Measurements from ENCODE around the gene PAGR1.
A peak's percentile ranks its signal among the peaks of the same experiment; 100 is the strongest.

The PAGR1 gene

DNA sequence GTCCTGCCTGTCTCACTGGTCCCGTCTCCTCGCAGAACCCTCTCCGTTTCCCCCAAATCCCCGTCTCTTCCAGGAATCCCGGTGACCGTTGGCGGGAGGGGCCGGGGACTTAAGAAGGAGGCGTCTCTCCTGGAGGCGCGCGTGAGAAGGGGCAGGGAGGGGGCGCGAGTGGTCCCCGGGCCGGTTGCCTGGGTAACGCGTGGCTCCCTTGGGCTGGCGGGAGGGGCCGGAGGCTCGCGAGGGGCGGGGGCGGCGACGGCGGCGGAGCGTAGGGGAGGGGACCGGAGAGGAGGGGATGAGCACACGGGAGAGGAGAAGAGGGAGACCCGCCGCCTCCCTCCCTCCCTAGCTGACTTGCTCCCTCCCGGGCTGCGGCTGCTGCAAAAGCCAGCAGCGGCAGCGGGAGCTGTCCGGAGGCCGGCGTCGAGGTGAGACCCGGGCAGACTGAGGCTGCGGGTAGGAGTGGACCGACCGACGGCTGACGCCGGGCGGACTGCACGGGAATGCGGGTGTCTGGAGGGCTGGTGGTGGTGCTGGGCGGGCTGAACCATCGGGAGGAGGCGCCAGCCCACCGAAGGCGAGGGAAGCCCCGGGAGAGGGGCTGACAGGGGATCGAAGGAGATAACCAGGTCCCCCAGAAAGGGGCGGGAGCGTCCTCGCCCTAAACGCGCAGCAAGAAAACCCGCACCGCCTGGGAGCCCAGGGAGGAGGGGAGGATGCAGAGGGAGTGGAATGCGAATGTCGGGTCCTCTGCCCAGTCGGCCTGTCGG, 3.9 kb upstream of the PAGR1 start, which contains the start of gene PRRT2:
TSS of gene PRRT2 (plus strand) at position 298 of the 770 bp plus-strand sequence. CDS start 862 bp downstream, outside the sequence.
- peak within 1 kb of the TSS; percentile 95 to 98 for H3K27ac ChIP-seq
- DNase-seq (ENCODE audit: low spot score), result peak; percentile 87
- TF ChIP-seq, protein P1, sequence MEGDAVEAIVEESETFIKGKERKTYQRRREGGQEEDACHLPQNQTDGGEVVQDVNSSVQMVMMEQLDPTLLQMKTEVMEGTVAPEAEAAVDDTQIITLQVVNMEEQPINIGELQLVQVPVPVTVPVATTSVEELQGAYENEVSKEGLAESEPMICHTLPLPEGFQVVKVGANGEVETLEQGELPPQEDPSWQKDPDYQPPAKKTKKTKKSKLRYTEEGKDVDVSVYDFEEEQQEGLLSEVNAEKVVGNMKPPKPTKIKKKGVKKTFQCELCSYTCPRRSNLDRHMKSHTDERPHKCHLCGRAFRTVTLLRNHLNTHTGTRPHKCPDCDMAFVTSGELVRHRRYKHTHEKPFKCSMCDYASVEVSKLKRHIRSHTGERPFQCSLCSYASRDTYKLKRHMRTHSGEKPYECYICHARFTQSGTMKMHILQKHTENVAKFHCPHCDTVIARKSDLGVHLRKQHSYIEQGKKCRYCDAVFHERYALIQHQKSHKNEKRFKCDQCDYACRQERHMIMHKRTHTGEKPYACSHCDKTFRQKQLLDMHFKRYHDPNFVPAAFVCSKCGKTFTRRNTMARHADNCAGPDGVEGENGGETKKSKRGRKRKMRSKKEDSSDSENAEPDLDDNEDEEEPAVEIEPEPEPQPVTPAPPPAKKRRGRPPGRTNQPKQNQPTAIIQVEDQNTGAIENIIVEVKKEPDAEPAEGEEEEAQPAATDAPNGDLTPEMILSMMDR (IDR thresholded peaks at IDR 0.05), result no peak

DNA sequence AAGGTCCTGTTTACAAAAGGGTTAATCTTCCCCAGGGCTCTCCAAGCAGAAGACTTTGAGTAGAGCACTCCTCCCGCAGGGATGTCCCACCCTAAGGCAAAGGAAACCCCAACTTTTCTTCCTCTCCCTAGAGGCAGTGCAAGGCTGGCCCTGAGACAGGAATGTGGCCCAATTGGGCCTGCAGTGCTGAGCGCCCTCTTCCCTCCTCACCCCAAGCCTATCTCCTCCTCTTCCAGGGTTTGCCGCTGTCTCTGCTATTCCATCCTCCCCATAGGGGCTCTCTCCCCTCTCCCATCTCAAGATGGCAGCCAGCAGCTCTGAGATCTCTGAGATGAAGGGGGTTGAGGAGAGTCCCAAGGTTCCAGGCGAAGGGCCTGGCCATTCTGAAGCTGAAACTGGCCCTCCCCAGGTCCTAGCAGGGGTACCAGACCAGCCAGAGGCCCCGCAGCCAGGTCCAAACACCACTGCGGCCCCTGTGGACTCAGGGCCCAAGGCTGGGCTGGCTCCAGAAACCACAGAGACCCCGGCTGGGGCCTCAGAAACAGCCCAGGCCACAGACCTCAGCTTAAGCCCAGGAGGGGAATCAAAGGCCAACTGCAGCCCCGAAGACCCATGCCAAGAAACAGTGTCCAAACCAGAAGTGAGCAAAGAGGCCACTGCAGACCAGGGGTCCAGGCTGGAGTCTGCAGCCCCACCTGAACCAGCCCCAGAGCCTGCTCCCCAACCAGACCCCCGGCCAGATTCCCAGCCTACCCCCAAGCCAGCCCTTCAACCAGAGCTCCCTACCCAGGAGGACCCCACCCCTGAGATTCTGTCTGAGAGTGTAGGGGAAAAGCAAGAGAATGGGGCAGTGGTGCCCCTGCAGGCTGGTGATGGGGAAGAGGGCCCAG, 3.0 kb upstream of the PAGR1 start:
- peak overlapping the region; percentile 78 for H3K4me3 ChIP-seq
- peak overlapping the region; percentile 95 to 98 for H3K27ac ChIP-seq

More for the DNA sequence above, 3.9 kb upstream of the PAGR1 start, which contains the start of gene PRRT2:
- peak within 1 kb of the TSS; percentile 78 for H3K4me3 ChIP-seq

DNA sequence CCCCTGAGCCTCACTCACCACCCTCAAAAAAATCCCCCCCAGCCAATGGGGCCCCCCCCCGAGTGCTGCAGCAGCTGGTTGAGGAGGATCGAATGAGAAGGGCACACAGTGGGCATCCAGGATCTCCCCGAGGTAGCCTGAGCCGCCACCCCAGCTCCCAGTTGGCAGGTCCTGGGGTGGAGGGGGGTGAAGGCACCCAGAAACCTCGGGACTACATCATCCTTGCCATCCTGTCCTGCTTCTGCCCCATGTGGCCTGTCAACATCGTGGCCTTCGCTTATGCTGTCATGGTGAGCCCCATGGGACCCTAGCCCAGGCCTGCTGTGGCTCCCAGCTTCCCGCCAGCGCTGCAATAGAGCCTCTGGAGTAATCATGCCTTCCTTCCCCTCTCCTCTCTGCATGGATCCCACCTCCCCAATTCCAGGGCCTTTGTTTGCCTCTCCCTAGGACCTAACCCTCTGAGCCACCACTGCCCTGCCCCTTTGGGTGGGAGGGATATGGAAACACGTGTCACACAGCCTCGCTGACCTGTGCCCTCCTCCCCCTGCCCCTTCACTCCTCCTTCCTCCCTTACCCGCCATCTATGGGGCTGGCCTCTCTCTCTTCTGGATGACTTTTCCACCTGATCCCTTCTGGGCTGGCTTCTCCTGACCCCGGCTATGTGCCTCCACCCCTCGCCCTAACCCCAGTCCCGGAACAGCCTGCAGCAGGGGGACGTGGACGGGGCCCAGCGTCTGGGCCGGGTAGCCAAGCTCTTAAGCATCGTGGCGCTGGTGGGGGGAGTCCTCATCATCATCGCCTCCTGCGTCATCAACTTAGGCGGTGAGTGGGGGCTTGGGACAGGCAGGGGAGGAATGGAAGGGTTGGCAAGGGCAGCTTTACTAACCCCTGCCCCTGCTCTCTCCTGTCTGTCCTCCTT, 2.0 kb upstream of the PAGR1 start:
- Histone ChIP-seq H3K27ac (peak overlapping the region; percentile 95 to 98), H3K4me3 (peak overlapping the region; percentile 78)
- TF ChIP-seq, protein P1 (IDR thresholded peaks at IDR 0.05), result no peak
- peak; percentile 74 for DNase-seq (ENCODE audit: low spot score)

More for the DNA sequence above, 3.0 kb upstream of the PAGR1 start:
- peak; percentile 73 for DNase-seq (ENCODE audit: low spot score)
- TF ChIP-seq, protein P1 (IDR thresholded peaks at IDR 0.05), result no peak

DNA sequence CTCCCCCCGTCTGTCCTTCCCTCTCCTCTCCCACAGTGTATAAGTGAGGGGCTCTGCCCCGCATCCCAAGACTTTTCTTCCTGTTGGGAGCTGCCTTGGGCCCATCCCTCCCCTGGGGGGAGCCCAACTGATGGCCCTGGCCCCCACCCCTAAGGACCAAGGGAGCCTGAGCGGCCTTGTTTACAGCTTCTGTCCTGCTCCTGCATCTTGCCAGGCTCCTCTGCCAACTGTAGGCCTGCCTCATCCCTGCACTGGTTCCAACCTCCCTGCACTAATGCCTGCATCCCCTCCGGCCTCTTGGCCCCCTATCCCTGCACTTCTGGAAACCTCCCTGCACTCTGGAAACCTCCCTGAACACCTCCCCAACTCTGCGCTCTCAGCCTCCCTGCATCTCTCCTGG, 1.4 kb upstream of the PAGR1 start:
- TF ChIP-seq, protein P1 (IDR thresholded peaks at IDR 0.05), result no peak
- H3K4me3 ChIP-seq, result peak overlapping the region; percentile 78
- no peak for DNase-seq (ENCODE audit: low spot score)
- peak overlapping the region; percentile 95 to 98 for H3K27ac ChIP-seq

DNA sequence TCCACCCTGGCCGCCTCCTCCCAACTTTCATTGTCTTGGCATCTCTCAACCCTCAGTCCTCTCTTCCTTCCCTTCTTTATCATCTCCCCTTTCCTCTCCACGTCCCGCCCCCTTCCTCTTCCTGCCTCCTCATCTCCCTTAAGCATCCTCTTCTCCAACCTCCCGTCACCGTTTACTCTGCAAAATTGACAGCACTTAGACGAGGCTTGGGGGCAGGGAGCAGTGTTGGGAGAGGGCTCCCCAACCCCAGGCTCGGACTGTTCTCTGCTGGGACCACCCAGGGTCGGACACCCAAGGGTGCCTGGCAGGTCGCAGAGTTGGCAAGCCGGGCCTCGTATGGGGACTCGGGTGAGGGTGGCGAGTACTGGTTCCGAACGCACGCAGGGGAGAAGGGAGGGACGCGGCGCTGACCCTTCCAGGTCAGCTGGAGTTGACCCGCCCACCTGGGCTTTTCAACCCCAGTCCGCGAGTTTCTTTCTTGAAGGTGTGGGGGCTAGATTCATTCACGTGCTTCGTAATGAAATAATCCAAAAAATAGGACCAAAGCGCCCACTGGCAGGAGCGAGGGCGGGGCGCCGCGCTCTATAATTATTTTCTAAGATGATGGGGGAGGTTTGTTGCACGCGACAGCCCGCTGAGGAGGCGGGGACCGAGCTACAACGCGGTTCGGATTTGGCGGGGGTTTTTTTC, 775 bp upstream of the PAGR1 start:
- DNase-seq (ENCODE audit: low spot score), result peak; percentile 83
- peak overlapping the region; percentile 78 for H3K4me3 ChIP-seq
- H3K27ac ChIP-seq, result peak overlapping the region; percentile 95 to 98
- TF ChIP-seq, protein P1 (IDR thresholded peaks at IDR 0.05), result no peak

Measured in coronary artery (tissue), 2 donors.